HS-5 (cell line): ENCODE measurements around the gene SLC6A13.
A peak's percentile ranks its signal among the peaks of the same experiment; 100 is the strongest.

Source experiments
- DNase-seq: peaks from one replicate; pipeline ENCODE4 v3.0.0-alpha.2; 2012; ENCODE audit warnings: low read depth

SLC6A13 gene

GRCh38 chr12:177980-178828 is 84.4 kb downstream of the SLC6A13 start:
- no peak for DNase-seq

- no peak for DNase-seq
Measured at GRCh38 chr12:177336-177979, 85.2 kb downstream of the SLC6A13 start.

DNA sequence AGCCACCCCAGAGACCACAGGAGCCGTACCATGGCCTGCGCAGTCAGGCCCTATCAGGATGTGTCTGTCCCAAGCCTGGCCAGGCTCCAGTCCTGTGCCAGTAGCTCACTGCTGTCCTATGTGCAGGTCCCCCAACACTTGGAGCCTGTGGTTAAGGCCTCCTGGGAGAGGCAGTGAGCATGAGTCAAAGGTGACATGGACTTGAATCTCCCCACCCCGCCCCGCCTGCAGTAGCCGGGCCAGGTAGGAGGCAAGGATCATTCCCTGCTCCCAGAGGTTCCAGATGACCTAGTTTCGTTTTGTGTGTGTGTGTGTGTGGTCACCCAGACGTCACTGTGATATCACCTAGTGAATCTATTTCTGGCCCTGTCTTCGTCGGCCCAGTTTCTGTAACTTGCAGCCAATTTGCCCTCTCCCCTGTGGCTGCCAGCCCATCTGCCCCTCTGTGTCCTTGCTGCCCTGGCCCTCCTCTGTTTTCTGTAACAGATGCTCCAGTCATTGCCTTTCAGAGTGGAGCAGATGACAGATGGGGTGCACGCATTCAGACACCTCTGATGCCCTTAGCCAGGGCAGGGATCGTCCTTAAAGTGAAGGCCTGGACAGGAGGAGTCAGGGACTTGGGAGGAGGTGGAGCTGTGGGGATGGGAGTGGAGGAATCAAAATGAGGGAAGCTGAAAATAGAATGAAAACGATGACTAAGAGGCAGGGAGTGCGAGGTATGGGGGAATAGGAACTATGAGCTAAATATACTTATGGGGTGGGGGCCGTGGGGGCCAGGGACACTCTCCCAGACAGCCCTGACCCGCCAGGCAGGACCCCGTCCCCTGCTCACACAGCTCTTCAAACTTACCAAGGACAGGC is 86.1 kb downstream of the SLC6A13 start:
- DNase-seq = peak; percentile 10

DNA sequence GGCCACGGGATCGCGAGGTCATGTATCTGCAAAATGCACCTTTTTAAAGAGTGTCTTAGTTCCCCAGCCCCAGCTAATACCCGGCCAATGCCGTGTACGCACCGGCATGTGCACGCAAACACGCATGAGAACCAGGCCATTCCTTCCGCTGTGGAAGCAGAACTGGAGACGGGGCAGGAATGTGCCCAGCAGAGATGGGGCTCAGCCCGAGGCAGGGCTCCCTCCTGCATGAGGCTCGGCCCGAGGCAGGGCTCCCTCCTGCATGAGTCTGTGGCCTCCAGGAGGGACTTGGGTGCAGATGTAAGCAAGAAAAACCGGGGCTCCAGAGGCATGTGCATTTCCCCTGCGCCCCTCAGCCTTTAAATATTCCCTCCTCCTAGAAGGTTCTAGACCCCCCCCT is 86.9 kb downstream of the SLC6A13 start:
- DNase-seq = no peak

DNA sequence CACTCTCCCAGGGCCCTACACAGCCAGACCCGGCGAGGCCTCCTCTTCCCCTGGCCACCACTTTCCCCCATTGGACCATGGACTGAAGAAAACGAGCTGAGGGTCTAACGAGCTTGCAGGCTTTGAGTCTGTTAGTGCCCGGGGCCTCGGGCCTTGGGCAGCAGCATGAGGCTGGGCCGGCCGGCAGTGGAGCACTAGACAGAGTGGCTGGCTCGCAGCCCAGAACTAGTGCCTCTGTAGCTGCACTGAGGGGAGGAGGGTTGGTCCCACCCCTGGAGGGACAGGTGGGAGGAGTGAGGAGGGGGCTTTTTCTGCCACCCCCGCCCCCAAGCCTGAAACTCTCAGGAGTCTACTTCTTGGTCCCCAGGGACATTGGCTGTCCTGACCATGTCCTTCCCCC is 87.4 kb downstream of the SLC6A13 start:
- DNase-seq = no peak

- no peak for DNase-seq
Measured at GRCh38 chr12:174596-174995, 88.0 kb downstream of the SLC6A13 start.

DNA sequence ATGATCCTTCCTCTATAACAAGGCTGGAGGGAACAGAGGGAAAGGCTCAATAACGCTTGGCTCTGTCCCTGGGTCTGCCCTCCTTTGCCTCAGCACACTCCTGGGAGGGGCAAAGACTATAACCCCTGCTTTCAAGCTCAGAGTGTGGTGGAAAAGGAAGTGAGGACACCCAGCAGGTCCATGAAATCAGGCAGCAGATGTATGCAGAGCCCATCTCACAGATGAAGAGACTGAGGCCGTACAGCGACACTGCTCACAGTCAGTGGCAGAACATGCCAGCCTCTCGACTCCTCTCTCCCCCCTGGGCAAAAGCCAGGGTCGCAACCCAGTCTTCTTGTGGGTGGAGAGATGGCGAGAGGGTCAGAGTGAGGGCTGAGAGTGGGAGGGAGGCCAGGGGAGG is 88.5 kb downstream of the SLC6A13 start:
- DNase-seq = no peak

DNA sequence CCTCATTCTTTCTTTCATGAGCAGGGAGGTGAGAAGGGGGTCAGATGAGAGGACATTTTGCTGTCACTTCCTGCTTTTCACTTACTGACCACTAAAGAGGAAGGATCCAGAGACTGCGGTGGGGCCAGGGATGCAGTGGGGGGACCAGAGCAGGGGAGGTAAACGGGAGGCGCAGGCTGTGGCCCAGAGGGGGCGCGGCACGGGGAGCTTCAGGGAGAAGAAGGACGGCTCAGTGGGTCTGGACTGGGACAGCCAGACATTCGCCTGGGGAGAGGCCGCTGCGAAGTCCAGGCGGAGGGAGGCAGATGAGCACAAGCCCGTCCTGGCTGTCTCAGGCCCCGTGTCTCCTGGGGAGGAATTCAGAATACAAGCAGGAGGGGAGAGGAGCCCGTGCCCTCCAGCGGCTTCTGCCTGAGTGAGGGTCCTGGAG is 89.9 kb downstream of the SLC6A13 start:
- DNase-seq = no peak

GRCh38 chr12:171743-172676 is 90.6 kb downstream of the SLC6A13 start:
- no peak for DNase-seq

GRCh38 chr12:171276-171675 is 91.4 kb downstream of the SLC6A13 start:
- no peak for DNase-seq
